GM21528 (cell line): Measurements from ENCODE around the gene FMN1.

Experiments
- ATAC-seq: cut with Tn5 transposase; IDR thresholded peaks from one replicate; pipeline ENCODE4 v1.9.1; 2021; ENCODE audit warnings: mild to moderate bottlenecking, moderate library complexity; ENCODE audit not compliant: unreplicated experiment, low FRiP score

Gene FMN1

DNA sequence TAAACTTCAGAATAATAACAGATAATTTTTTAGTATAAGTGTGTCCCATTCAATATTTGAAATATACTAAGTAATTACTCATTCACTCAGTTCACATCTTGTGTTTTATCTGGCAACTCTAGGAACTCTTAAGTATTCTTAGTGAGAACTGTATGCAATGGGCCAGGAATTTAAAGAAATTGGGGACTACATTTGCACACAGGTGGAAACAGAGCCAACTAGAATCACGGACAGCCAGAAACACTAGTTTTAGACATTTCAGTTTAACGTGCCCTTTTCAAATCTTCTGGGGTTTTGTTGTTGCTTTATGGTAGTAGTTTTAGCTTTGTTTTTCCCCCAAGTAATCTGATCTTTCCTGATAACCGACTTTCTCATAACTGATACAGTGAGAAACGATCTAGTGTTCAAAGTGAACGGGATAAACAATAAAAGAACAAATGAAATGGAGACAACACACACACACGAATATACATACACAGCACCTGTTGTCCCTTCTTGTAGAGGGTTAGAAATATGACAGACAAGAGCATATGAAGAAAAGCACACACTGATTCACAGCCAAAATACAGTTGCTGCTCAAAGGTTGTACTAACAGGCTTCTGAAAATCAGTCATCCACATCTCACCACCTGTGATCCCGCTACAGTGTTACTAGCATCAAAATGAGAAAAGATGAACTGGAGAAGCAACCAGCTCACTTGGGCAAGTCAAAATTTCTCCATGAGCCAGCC lies 167.0 kb downstream of the FMN1 start:
- no peak for ATAC-seq

DNA sequence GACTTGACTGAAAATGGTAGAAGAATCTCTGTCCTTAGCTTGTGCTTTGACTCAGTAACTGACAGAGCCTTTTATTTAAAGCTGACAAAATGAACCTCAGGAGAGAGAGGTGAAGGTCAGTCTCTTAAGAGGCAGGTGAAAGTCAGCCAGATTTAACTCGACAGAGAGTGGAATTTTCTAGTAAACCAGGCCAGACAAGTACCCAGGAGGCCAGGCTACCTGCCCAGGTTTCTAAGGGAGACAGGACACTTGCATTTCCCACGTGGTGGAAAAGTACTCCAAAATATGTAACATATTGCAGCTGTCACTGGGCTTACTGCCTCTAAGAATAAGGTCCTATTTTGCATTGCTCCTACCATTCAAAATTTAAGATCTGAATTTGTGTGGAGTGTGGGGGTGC lies 167.9 kb downstream of the FMN1 start:
- no peak for ATAC-seq

DNA sequence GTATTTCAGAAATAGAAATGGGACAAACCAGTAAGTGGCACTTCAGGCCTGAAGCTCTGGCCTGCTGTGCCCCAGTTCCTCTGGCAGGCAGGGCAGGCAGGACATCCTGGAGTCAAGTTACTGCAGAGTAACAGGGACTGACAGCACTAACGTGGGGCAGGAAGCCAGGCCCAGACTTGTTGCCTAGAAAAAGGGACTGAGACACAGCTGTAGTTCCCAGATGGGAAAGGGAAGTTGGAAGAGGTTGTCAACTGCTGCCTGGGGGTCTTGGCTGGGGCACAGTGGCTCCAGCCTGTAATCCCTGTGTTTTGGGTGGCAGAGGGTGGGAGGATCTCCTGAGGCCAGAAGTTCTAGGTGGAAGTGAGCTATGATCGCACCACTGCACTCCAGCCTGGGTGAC lies 171.9 kb downstream of the FMN1 start:
- no peak for ATAC-seq

DNA sequence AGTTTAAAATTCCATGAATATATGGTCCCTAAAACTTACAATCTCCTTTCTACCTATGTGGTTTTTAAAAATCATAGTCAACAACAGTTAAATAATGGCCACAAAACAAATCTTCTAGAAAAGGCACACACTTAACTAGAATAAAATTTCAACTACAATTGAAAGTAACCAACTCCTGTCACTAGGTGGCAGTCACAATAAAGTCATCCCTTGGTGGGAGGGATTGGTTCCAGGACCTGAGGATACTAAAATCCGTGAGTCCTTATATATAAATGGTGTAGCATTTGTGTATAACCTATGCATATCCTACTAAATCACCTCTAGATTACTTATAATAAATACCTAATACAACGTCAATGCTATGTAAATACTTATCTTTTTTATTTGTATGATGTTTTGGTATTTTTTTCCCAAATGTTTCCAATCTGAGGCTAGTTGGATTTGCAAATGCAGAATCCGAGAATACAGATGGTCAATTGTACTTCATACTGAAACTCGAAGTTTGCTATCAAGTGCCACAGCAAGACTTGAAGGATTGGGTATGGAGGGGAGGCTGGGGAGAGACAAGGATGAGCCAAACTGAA lies 172.6 kb downstream of the FMN1 start:
- no peak for ATAC-seq

DNA sequence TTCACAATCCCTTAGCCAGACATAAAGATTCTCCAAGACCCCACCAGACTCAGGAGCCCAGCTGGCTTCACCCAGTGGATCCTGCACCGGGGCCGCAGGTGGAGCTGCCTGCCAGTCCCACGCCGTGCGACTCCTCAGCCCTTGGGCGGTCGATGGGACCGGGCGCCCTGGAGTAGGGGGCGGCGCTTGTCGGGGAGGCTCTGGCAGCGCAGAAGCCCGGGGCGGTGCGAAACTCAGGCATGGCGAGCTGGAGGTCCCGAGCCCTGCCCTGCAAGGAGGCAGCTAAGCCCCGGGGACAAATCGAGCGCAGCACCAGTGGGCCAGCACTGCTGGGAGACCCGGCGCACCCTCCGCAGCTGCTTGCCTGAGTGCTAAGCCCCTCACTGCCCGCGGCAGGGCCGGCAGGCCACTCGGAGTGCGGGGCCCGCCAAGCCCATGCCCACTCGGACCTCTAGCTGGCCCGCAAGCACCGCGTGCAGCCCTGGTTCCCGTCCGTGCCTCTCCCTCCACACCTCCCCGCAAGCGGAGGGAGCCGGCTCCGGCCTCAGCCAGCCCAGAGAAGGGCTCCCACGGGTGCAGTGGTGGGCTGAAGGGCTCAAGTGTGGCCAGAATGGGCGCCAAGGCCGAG lies 175.0 kb downstream of the FMN1 start:
- ATAC-seq, result no peak

DNA sequence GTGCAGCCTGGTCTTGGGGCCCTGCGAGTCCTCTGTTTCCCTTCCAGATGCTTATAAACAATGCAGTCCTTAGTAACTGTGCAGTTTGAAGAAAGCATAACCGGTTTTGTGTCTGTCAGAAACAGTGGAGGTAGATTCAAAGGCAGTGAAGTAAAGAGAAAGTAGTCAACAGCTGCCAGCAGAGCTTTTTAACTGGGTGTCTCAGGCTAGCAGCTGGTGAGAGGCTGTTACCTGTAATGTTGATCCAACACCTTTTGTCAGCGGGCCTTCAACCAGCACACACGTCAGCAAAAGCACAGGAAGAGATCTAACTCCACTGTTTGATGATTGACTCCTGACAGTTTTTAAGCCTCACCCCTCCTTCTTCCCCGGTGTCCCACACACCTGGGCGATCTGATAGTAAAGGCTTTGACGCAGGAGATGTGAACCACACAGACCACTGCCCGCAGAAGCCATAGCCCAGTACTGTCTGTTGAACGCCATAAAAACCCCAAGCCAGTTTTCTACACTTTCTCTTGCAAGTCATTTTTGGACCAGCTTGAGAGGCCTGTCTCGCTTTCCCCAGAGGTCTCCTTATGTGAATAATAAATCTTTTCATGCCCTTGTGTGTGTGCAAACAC lies 178.0 kb downstream of the FMN1 start:
- ATAC-seq, result no peak

DNA sequence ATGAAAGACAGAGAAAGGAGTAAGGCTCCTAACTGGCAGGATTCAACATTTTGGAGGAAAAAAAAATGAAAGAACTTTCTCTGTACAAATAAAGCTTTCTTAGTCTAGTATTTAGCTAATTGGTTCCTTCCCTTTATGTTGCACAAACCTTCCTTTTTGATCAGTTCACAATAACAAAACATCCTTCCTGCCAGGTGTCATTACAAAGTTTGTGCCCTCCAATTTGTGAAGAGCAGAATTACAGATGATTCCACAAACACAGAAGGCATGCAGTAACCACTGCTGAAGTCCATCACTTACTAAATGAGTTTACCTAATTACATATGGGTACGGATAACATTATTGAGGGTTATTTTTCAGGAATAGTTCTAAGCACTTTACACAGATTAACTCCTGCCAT lies 179.9 kb downstream of the FMN1 start:
- ATAC-seq, result no peak

DNA sequence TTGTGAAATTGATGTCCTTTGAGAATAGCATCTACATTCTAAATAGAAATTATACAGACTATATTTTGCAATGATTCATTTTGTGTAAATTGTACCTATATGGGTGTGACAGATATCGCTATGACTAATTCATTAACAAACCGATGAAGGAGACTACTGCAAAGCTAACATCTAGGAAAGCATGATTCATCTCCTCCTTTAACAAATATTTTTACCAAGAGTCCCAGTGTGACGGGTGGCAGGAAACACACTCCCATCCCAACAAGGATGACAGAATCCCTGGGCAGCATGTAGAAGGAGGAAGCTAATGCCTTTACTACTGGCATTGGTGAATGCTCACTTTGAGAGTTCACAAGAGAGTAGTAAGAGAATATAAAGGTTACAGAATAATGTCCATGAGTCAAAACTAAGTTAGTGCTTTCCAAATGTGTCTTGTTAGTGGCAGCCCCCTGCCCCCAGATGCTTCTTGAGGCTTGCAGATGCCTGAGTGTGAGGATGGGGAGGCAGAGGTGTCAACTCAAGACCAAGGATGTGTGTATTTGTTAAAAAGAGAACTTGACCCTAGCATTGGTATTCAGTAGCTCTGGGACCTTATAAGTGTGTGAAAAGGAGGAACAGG lies 180.6 kb downstream of the FMN1 start:
- no peak for ATAC-seq

DNA sequence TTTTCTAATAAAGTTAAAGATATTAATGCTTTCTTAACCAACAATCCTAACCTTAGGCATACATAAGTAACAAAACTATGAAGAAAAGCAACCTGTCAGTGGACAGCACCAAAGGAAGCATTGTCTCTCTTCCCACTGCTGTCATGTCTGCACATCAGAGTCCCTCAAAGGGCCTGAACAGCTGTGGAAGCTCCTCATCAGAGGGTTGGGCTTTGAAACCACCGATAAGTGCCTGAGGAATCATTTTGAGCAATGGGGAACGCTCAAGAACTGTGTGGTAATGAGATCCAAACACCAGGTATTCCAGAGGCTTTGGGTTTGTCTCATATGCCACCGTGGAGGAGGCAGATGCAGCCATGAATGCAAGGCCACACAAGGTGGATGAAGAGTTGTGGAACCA lies 182.5 kb downstream of the FMN1 start:
- ATAC-seq, result no peak

DNA sequence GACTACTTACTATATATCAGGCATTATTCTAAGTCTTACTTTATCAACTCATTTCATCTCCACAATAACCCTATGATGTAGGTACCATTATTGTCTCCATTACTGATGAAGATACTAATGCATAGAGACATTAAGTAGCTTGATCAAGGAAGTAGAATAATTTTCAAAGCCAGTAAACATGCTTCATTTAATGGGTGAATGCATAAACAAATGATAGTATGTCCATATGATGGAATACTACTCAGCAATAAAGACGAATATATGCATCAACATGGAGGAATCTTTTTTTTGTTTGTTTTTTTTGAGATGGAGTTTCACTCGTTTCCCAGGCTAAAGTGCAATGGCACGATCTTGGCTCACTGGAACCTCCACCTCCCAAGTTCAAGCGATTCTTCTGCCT lies 184.9 kb downstream of the FMN1 start:
- no peak for ATAC-seq

DNA sequence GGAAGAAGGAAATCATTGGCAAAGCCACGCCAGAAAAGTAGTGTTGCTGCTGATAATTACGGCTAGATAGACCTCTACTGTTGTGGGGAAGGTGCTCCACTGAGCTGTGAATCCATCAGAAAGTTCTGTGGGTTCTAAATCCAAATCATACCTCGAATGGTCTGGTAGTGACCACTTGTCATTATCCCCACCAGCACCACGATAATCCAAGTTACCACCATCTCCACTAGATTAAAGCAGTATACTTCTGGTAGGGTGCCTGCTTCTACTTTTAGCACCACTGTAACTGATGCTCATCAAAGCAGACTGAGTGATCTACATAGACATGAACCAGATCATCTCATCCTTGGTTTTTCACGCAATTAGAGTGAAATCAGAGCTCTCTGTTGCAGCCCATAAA lies 185.5 kb downstream of the FMN1 start:
- no peak for ATAC-seq

DNA sequence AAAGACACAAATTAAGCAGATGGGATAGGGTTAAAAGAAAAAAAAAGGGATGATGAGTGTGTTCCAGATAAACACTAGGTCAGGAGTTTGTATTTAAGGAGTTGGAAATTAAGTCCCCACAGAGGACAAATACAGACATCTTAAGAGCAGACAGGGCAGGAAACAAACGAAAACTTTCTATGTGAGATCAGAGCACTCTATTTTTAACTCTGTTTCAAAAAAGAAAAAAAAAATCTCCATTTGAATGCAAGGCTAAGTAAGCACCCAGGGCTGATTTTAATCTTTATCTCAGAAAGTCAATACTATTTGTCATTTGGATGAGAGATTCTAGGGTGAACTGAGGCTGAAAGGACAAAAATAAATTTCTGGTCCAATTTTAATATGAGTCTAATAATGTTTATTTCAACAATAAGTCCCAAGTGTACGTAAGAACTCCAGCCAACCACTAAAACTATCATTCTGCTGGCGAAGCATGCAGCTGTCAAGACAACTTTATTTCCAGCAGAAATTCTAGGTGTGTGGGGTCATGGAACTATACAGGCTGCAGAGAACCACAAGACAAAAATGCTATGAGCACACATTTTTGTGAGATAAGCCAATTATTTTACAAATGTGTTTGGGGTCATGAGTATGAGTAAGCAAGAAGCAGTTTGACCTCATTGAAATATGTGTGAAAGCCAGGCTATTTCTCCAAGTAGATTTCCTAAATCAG lies 186.1 kb downstream of the FMN1 start:
- no peak for ATAC-seq

DNA sequence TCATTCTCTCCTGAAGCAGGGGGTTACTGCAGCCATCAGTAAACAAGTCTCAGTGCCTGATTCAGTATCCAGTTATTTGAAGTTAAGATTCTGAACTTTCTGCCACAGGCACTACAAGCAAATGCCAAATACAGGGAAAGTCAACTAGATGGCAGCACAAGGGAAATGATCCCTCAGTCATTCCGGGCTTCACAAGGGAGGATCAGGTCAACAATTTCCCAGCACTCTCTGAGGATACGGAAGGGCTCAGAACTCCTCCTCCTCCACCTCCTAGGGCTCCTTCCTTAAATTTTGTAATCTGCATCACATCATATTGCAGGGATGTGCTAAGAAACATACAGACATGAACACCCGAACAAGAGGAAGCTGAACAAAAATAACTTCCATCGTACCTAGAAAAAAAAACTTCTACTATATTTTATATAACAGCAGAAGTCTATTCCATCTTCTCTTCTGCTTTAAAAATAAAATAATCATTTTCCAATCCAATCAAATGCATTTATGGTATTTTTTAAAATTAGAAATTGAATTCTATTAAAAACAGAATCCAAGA lies 187.1 kb downstream of the FMN1 start:
- ATAC-seq, result no peak

DNA sequence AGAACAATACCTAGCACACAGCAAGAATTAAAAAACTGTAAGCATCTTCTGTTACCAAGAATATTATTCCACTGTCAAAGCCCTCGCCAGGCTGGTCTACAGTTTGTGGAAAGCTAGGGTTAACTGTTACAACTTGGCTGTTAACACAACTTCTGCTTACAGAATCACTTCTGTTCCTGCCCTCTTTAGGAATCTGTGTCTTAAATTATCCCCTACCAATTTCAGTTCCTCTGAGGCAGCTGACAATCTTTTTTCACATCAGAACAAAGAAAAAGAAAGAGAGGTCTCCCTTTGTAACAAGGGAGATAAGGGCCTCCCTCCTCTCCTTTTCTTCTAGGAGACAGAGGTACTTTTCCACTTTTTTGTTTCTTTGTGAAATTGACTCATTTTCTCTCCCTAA lies 188.9 kb downstream of the FMN1 start:
- ATAC-seq, result no peak

DNA sequence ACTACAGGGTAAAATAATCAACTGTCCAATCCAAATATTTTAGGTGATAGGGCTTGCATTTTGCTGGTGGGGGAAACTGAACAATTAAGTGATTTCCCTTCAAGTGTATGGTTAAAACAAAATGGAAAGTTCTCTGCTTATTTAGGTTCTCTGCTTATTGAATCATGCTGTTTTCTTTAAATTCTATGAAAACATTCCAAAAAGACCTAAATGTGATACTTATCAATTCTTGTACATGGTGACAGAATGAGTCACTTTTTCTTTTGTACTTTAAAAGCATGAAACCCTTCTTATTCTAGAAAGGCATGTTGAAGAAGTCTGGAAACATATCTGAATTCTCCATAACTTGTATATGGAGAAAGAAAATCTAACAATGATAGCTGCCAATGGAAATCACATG lies 192.6 kb downstream of the FMN1 start:
- no peak for ATAC-seq

DNA sequence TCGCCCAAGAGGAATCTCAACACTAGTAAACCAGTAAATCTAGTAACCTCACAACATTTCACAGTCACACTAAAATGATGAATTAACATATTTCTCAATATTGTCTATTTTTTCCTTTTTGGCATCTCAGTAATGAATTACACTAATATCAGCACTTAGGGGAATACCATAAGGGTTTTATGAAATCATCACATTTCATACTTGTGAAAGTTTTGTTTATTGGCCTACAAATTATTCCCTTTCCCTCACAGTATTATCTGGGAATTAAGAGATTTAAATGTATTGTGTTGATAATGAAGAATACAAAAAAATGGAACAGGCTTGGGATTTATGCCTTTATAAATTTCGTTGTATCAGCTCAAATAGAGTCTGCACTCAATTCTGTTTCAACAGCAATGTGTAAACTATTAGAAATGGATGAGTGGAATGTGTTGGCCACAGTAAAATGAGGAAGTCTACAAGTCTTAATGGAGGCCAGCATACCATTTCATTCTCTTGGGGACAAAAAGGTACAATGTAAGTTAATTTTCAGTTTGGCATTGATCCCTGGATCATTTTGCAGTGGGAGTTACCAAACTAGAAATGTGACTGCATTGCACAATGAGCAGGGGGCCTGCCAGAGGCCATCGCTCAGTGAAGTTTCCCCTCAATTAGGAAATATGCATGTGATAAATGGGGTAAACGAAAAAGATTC lies 195.4 kb downstream of the FMN1 start:
- no peak for ATAC-seq

DNA sequence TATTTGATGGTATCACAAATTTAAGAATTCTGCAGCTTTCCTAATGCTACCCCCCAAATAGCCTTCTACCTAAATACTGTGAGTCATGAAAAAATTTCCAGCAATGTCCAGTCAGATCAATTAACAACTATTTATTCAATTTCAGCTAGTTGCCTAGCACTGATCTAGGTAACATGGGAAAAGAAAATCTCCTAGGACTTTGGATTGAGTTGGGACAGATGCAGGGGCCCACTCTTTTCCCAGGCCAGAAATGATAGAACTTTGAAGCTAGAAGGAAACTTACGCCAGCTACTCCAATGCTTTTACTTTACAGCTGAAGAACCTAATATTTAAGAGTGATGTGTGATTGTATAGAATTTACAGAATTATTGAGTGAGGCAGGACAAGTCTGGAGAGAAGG lies 196.3 kb downstream of the FMN1 start:
- ATAC-seq, result no peak

DNA sequence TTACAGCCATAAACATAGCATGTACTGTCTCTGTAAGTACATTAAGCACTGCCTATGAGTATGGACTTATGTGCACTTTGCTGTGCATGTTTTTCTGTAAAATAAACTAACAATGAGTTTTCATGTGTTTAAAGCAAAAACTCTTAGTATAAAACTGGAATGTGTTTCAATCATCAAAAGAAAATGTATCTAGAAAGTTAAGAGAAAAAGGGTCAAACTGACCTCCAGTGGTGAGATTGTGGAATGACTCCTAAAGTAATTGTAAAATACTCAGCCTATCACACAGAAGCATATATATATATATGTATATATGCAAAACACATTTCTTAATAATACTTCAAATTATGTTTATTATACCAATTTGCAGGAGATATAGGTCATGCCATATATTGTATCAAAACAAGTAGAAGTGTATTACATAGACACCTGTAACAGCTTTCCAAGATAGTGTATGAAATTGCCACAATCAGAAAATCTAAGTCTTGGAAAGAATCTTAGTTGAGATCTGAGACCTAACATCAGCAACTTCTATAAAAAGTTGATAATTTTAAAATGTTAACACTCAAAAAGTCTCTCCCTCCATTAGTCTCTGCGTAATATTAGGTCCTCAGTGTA lies 199.6 kb downstream of the FMN1 start:
- no peak for ATAC-seq

DNA sequence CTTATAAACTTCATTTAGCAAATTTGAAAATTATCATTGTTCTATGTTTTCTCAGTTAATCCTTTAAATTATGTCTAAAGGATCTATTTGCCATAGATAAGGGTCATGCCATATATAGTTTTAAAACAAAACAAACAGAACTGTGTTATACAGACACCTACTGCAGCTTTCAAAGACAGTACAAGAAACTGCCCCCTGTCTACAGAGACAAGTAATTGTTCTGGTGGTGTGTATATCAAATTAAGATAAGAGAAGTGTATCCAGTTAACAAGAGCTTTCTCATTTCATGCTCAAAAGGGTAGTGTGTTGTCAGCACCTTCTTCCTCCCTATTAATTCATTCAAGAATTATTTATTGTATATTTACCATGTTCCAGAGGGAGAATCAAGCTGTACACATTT lies 201.2 kb downstream of the FMN1 start:
- ATAC-seq, result no peak
